IPS-15b (cell line): ENCODE results near the gene SOBP.

Experiments used
- H3K27me3 ChIP-seq: one replicate; pipeline ENCODE4 v1.6.1; 2013; ENCODE audit warnings: low read length; ENCODE audit not compliant: control insufficient read depth, insufficient read depth
- H3K36me3 ChIP-seq: one replicate; pipeline ENCODE4 v1.6.1; 2013; ENCODE audit warnings: low read length; ENCODE audit not compliant: control insufficient read depth, insufficient read depth
- H3K4me1 ChIP-seq: one replicate; pipeline ENCODE4 v1.6.1; 2013; ENCODE audit warnings: mild to moderate bottlenecking, low read length; ENCODE audit not compliant: control insufficient read depth, insufficient read depth
- H3K4me3 ChIP-seq: one replicate; pipeline ENCODE4 v1.5.1; 2013; ENCODE audit warnings: low read depth, low read length
- H3K9ac ChIP-seq: one replicate; pipeline ENCODE4 v1.6.1; 2013; ENCODE audit warnings: low read depth, mild to moderate bottlenecking, low read length
- H3K9me3 ChIP-seq: one replicate; pipeline ENCODE4 v1.6.1; 2013; ENCODE audit warnings: mild to moderate bottlenecking, low read length; ENCODE audit not compliant: control insufficient read depth, insufficient read depth

The SOBP gene

DNA sequence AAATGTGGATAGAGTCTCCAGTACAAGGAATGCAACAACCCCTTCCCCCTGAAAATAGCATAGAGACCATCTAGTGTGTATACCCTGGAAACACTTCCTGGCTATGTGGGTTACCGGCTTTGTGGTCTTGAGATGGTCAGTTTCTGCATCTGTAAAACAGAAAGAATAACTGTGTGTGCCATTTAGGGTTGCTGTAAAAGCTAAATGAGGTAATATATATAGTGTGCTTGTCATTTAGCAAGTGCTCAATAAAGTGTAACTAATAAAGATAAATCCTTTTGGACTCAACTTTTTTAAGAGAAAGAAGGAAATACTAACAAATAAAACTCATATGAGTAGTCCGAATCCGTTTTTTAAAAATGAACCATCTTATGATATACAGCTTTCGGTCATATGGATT lies 109.1 kb downstream of the SOBP start:
- no peak overlapping the region for H3K4me3 ChIP-seq
- no peaks in the 10 kb centered on the region for H3K36me3 ChIP-seq
- H3K27me3 ChIP-seq = no peaks in the 10 kb centered on the region
- H3K9me3 ChIP-seq = no peaks in the 10 kb centered on the region
- H3K9ac ChIP-seq = no peak overlapping the region
- peaks cover 25% of the 10 kb centered on the region for H3K4me1 ChIP-seq

DNA sequence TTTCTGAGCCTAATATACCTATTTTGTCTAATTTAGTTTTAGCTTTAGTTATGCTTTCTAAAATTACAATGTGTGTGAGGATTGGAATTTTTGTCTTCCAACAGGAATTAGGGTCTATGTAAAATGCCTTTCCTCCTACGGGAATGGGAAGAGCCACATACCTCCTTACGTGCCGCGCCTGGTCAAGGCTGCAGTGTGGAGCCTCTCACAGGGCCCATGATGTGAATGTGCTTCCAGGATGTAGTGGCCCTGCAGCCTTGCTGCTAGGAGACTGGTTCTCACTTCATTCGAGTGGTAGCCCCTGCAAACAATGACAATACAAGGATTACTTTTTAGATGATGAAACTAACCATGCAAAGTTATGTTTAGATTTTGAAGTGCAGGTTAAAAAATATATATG lies 110.2 kb downstream of the SOBP start:
- peaks cover 27% of the 10 kb centered on the region for H3K4me1 ChIP-seq
- H3K36me3 ChIP-seq = no peaks in the 10 kb centered on the region
- H3K27me3 ChIP-seq = no peaks in the 10 kb centered on the region
- no peak overlapping the region for H3K9ac ChIP-seq
- H3K9me3 ChIP-seq = no peaks in the 10 kb centered on the region
- no peak overlapping the region for H3K4me3 ChIP-seq

DNA sequence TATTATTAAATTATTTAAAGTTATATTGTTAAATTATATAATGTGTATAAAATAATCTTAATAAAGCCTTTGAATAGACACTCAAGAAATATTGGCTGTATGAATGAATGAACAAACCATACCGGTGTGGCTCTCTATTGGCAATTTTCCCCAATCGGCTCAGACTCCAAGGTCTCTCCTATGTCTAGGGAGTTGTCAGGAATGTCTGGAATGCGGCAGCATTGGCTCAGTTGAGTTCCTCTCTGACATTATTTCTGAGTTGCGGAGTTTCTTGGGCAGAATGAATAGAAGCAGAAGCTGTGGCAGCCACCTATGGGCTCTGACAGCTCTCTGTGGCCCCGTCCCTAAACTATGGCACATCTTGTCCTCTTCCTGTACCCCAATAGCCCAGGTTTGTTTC lies 111.0 kb downstream of the SOBP start:
- H3K27me3 ChIP-seq = no peaks in the 10 kb centered on the region
- H3K9ac ChIP-seq = no peak overlapping the region
- no peak overlapping the region for H3K4me3 ChIP-seq
- peaks cover 31% of the 10 kb centered on the region for H3K4me1 ChIP-seq
- H3K9me3 ChIP-seq = no peaks in the 10 kb centered on the region
- H3K36me3 ChIP-seq = no peaks in the 10 kb centered on the region

DNA sequence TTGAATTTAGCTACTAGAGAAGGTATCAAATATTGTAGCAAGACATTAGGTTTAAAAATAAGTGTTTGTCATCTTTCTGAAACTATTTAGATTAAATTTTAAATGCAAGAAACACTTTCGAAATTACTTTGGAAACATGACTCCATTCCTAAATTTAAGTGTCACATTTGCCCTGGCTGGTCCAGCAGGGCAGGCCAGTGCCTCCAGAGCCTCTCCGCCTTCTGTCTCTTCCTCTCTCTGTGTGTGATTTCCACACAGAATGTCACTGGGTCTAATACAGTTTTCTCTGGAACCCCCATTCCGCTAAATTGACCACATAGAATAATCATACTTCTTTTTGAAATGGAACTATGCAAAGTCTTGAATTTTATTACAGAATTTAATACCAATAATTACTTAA lies 111.5 kb downstream of the SOBP start:
- Histone ChIP-seq H3K4me1 (peaks cover 33% of the 10 kb centered on the region), H3K36me3 (no peaks in the 10 kb centered on the region), H3K9ac (no peak overlapping the region), H3K4me3 (no peak overlapping the region), H3K27me3 (no peaks in the 10 kb centered on the region), H3K9me3 (no peaks in the 10 kb centered on the region)

DNA sequence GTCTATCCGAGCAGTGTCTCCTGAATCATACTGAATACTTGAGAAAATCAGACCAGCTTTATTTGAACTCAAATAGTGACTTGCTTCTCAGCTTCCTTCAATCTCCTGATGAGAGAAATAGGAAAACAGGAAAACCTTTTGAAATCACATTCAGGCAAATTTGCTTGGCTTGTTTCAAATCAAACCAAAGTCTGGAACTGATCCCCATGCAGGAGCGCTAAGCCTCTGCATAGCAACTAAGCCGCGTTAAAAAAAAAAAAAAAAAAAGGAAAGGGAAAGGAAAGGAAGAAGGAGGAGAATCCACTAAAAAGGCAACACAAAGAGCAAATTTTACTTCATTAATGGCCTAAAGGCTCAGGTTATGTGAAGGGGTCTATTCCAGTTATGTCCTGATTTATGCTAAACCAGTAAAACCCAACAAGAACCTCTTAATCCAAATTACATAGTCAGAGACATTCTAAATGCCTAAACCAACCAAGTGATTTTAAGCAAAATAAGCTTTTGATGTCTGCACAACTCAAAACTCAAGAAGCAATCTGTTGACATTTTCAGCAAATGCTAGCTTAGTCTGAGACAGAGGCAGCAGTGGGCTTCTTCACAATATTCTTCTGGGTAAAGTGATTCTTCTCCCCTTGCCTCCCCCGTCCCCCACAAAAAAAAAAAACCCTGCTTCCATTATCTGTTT lies 112.5 kb downstream of the SOBP start:
- Histone ChIP-seq H3K9me3 (no peaks in the 10 kb centered on the region), H3K36me3 (no peaks in the 10 kb centered on the region), H3K4me1 (peaks cover 36% of the 10 kb centered on the region), H3K27me3 (no peaks in the 10 kb centered on the region), H3K4me3 (no peak overlapping the region), H3K9ac (no peak overlapping the region)

DNA sequence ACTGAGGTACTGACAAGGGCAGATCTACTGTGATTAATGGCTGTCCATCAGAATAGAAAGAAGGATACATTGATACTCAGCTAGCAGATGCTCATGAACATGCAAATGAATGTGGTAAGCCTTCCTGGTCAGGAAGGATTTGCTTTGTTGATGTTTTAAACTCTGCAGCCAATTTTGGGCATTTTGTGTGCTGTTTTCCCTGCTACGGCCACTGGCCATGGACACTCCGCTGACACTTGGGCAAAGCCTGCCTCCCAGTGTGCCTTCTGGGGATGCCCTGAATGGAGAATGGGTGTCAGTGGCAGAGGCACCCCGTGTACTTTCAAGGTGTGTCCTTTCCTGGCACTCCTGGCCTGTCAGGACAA lies 113.1 kb downstream of the SOBP start:
- H3K9ac ChIP-seq = no peak overlapping the region
- no peak overlapping the region for H3K4me3 ChIP-seq
- H3K9me3 ChIP-seq = no peaks in the 10 kb centered on the region
- no peaks in the 10 kb centered on the region for H3K36me3 ChIP-seq
- H3K27me3 ChIP-seq = no peaks in the 10 kb centered on the region
- H3K4me1 ChIP-seq = peaks cover 36% of the 10 kb centered on the region

DNA sequence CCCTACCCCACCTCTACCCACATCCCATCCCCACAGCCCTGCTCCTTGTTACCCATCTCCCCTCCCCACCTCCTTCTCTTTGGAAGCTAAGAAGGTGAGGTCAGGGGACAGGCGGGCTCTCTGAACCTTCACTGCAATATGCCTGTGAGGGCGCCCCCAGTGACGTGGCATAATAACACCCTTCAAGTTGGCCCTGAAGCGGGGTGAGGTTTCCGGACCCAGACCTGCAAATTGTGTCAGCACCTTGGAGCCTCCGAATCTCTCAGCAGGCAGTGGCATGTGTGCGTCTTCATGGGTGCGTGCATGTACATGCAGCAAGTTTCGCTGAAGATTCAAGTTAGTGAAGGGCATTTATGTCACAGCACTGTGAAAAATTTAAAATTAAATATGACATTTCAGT lies 114.6 kb downstream of the SOBP start:
- no peak overlapping the region for H3K9ac ChIP-seq
- no peaks in the 10 kb centered on the region for H3K27me3 ChIP-seq
- H3K4me3 ChIP-seq = no peak overlapping the region
- H3K4me1 ChIP-seq = peaks cover 36% of the 10 kb centered on the region
- H3K9me3 ChIP-seq = no peaks in the 10 kb centered on the region
- H3K36me3 ChIP-seq = no peaks in the 10 kb centered on the region

DNA sequence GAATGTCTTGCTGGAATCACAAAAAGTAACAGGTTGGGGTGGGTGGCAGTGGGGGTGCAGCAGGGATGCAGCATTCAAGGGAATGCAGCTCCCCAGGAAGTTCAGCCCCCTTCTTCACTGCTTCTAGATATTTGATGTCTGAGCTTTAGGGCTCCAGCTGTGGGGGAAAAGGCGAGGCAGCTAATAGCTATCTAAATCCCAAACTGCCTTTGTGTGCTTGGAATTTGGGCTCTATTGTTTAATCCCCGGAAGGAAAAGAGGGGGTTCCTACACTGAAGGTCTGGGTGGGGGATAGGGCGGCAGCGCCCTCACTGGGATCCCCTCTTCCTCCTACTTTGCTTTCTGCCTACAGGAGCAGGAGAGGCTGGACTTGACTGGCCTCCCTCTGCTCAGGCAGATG lies 116.5 kb downstream of the SOBP start:
- Histone ChIP-seq H3K4me1 (peaks cover 24% of the 10 kb centered on the region), H3K27me3 (no peaks in the 10 kb centered on the region), H3K4me3 (no peak overlapping the region)

DNA sequence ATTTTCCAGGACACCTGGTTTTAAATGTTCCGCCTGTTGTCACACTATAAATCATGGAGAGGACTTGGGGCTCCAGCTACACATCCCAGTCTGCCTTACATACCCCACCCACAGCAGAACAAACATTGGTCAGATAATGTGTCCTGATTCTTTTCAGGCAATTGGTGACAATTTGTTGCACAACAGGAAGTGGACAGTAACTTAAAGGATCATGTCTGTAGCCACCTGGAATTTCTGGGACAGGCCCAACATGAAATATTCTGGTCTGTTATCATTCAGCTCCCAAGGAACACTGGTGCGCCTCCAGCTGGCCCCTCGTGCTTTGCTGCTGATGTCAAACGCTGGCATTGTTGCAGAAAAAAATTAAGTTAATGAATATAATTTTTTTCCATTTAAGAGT lies 117.2 kb downstream of the SOBP start:
- Histone ChIP-seq H3K27me3 (no peaks in the 10 kb centered on the region), H3K4me1 (peaks cover 22% of the 10 kb centered on the region), H3K4me3 (no peak overlapping the region), H3K36me3 (no peaks in the 10 kb centered on the region), H3K9ac (no peak overlapping the region), H3K9me3 (no peaks in the 10 kb centered on the region)

More for the DNA sequence above, 116.5 kb downstream of the SOBP start:
- no peaks in the 10 kb centered on the region for H3K9me3 ChIP-seq
- H3K9ac ChIP-seq = no peak overlapping the region
- H3K36me3 ChIP-seq = no peaks in the 10 kb centered on the region

DNA sequence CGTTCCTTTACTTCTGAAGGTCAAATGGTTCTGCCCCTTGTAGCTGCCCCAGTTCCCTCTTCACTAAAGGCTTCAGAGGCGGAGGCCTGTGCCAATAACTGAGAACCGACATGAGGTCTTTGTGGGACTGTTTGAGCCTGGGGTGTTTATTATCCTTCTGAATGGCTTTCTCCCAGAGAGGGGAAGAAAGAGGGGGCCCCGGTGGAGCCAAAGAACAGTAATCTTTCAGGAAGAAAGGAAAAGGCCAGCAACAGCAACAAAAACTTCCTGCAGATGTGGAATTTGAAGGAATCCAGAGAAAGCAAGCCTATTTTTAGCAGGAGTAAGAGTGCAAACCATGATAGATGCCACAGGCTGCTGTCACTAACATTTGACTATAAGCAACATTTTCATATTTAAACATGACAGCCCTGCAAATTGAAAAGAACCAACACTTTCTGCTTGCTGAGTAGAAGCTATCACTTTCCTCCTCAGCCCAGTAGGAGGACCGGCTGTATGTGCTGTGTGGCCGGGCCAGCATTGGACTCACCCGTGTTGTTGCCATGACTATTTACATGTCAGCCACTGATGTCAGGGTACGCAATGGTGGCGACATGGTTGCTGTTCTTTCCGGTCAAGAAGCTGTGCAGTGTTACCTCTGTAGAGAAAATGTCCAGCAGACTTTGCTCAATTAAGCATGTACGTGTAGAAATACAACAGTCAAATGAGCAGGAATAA lies 121.3 kb downstream of the SOBP start:
- Histone ChIP-seq H3K9me3 (no peaks in the 10 kb centered on the region), H3K4me1 (peaks cover 20% of the 10 kb centered on the region), H3K4me3 (no peak overlapping the region), H3K27me3 (no peaks in the 10 kb centered on the region), H3K36me3 (no peaks in the 10 kb centered on the region), H3K9ac (no peak overlapping the region)

DNA sequence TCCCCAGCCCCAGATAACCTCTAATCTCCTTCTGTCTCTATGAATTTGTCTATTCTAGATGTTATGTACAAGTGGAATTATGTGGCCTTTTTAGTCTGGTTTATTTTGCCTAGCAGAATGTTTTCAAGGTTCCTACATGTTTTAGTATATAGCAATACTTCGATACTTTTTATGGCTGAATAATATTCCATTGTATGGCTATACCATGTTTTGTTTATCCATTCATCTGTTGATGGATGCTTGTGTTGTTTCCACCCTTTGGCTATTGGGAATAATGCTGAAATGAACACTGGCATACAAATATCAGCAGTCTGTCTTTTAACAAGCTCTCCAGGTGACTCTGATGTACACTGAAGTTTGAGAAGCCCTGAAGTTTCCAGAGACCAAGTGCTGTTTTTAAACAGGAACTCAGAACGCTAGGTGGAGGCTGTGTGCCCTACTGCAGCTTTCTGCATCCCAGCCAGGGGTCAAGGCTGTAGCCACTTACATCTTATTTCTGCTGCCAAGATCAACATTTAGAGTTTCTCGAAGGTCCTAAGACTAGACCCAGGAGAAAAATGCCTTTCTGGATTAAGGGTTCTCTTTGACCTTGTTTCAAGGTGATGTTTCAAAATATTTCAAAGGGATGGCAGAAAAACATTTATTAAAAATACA lies 123.0 kb downstream of the SOBP start:
- H3K9ac ChIP-seq = no peak overlapping the region
- no peaks in the 10 kb centered on the region for H3K36me3 ChIP-seq
- no peaks in the 10 kb centered on the region for H3K27me3 ChIP-seq
- H3K4me3 ChIP-seq = no peak overlapping the region
- H3K4me1 ChIP-seq = peaks cover 24% of the 10 kb centered on the region
- H3K9me3 ChIP-seq = no peaks in the 10 kb centered on the region
